Liver (tissue), 9 donors: ENCODE data around the gene RXYLT1. TPM values are rescaled to one million over a fixed set of nuclear protein-coding genes. Genes with fewer than 3 reads are reported as not detected.

ENCODE experiments used
- DNase-seq: peaks from one replicate; pipeline ENCODE4 v3.0.0-alpha.2; 2017; ENCODE audit warnings: low spot score
- H3K27ac ChIP-seq, 2 donors: one replicate each; pipeline ENCODE4 v1.7.0; 2013; ENCODE audit warnings: inconsistent platforms in 2 of 2, low read length in 2 of 2, control low read depth in 1 of 2, low read depth in 1 of 2, mild to moderate bottlenecking in 1 of 2
- H3K27me3 ChIP-seq, 4 donors: one replicate each; pipeline versions ENCODE4 v1.6.1 to v1.7.0; 2013; ENCODE audit warnings: low read length in 3 of 4, inconsistent platforms in 1 of 4, mild to moderate bottlenecking in 1 of 4, moderate library complexity in 1 of 4; ENCODE audit not compliant: control insufficient read depth in 4 of 4, insufficient read depth in 4 of 4
- H3K36me3 ChIP-seq, 4 donors: one replicate each; pipeline versions ENCODE4 v1.6.1 to v1.7.0; 2013; ENCODE audit warnings: low read length in 3 of 4, mild to moderate bottlenecking in 3 of 4, low read depth in 1 of 4, moderate library complexity in 1 of 4; ENCODE audit not compliant: control insufficient read depth in 4 of 4, insufficient read depth in 3 of 4
- H3K4me1 ChIP-seq, 4 donors: one replicate each; pipeline versions ENCODE4 v1.6.1 to v1.7.0; 2013; ENCODE audit warnings: low read length in 3 of 4, mild to moderate bottlenecking in 3 of 4, moderate library complexity in 1 of 4; ENCODE audit not compliant: control insufficient read depth in 4 of 4, insufficient read depth in 4 of 4
- H3K4me3 ChIP-seq, 3 donors: one replicate each; pipeline versions ENCODE4 v1.6.1 to v1.7.0; 2013; ENCODE audit warnings: low read length in 3 of 3, control low read depth in 1 of 3, low read depth in 1 of 3, mild to moderate bottlenecking in 1 of 3
- H3K9ac ChIP-seq, 2 donors: one replicate each; pipeline ENCODE4 v1.7.0; 2013; ENCODE audit warnings: low read length in 2 of 2, mild to moderate bottlenecking in 2 of 2, moderate library complexity in 2 of 2, control low read depth in 1 of 2, low read depth in 1 of 2
- H3K9me3 ChIP-seq, 4 donors: one replicate each; pipeline versions ENCODE4 v1.6.1 to v1.7.0; 2013; ENCODE audit warnings: low read length in 3 of 4; ENCODE audit not compliant: control insufficient read depth in 4 of 4
- CTCF ChIP-seq: fragments of 150-350 bp; IDR thresholded peaks from 2 replicates; pipeline ENCODE4 v1.5.1; 2017; ENCODE audit warnings: improper control_type of control experiment, low read depth, low read length; ENCODE audit not compliant: missing input control
- FOXA1 ChIP-seq: IDR thresholded peaks from 2 replicates; pipeline ENCODE4 v1.6.1; 2016; ENCODE audit warnings: antibody characterized with exemption
- FOXA2 ChIP-seq: IDR thresholded peaks from 2 replicates; pipeline ENCODE4 v1.6.1; 2016; ENCODE audit warnings: antibody characterized with exemption
- GABPA ChIP-seq, 2 donors: IDR thresholded peaks in 1 of 2; conservative IDR thresholded peaks in 1 of 2; 2 replicates each; pipeline ENCODE4 v1.6.1; 2016; ENCODE audit warnings: antibody characterized with exemption in 2 of 2, mild to moderate bottlenecking in 1 of 2, moderate library complexity in 1 of 2
- MAX ChIP-seq: IDR thresholded peaks from 2 replicates; pipeline ENCODE4 v1.6.1; 2016; ENCODE audit warnings: antibody characterized with exemption
- REST ChIP-seq: IDR thresholded peaks from 2 replicates; pipeline ENCODE4 v1.6.1; 2016; ENCODE audit warnings: antibody characterized with exemption, mild to moderate bottlenecking
- SP1 ChIP-seq: IDR thresholded peaks from 2 replicates; pipeline ENCODE4 v1.6.1; 2018; ENCODE audit warnings: antibody characterized with exemption, mild to moderate bottlenecking
- ZBTB33 ChIP-seq: IDR thresholded peaks from 2 replicates; pipeline ENCODE4 v1.6.1; 2016; ENCODE audit warnings: antibody characterized with exemption
- WGBS: extraction: QIAGEN DNeasy Blood & Tissue Kit; methylation state at CpG from one replicate; pipeline ENCODE4 v1.1.7; 2013; 5-methylcytosine and 5-hydroxymethylcytosine counted together
- polyA plus RNA-seq, 2 donors: library from polyadenylated mRNA; stranded (reverse) in 1 of 2; unstranded in 1 of 2; fragments of 200-250 nt in 1 of 2; fragments of >200 nt in 1 of 2; fragmentation: Nextera tagmentation in 1 of 2; extraction: Ambion mirVana in 1 of 2; gene quantifications; one replicate each; pipeline versions ENCODE4 v1.2.1 to v1.2.3, GENCODE V29; 2013 to 2015
- total RNA-seq, 2 donors: library from RNA; depleted of rRNA; stranded (reverse); fragments of >200 nt; gene quantifications; one replicate each; pipeline ENCODE4 v1.2.3, GENCODE V29; 2014
- donor health status: healthy.
- donor health status: healthy.
- donor health status: healthy.
- donor health status: healthy.
- donor health status: healthy.

The RXYLT1 gene
- total and polyA plus RNA-seq, 4 donors: 6.0 to 12.2 (median 10.4) TPM

- TF ChIP-seq REST (no peak), MAX (no peak)
Measured at GRCh38 chr12:63753743-63754142, 26.0 kb upstream of the RXYLT1 start (continued).

GRCh38 chr12:63764481-63764880 lies 15.2 kb upstream of the RXYLT1 start:
- 78% methylated on average over 3 of the region's 3 CpGs for WGBS
- Histone ChIP-seq H3K4me1 (no peaks in the 10 kb centered on the region), H3K9ac (no peak overlapping the region), H3K27ac (no peak overlapping the region), H3K27me3 (peaks cover 0 to 3% (median 0%) of the 10 kb centered on the region in 4 donors), H3K9me3 (peaks cover 0 to 3% (median under 1%) of the 10 kb centered on the region in 4 donors), H3K36me3 (no peaks in the 10 kb centered on the region), H3K4me3 (no peak overlapping the region)
- TF ChIP-seq GABPA (IDR thresholded peaks at IDR 0.05 in 1 of 2, conservative IDR thresholded peaks at IDR 0.05 in 1 of 2) (no peak), MAX (no peak), CTCF (no peak), ZBTB33 (no peak), FOXA2 (no peak), SP1 (no peak), FOXA1 (no peak), REST (no peak)
- no peak for DNase-seq
